ENCODE data around the gene MEPE.

Gene MEPE

GRCh38 chr4:87832669-87833068 is at the start of gene MEPE:
MEPE (plus strand) TSS chr4:87832969; CDS start chr4:87834715, 1,746 bp downstream.
- DNase-seq = no peak

DNA sequence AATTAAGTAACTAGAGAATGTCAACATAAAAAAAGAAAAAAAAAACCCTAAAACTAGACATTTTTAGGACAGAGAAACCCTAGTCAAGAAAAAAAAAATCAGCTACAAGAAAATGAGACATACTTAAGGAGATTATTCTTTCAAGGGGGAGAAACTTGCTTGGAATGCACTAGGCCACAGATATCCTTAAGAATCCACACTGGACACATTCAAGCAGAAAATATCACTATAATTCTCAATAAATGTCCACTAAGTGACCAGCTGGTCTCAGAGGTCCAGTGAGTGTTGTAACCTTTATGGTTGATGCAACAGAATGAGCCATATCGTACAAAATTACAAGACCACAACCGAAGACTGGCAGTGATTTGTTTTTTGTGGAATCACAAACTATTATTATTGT is 49.0 kb upstream of the MEPE start:
- no peak for DNase-seq

GRCh38 chr4:87785731-87786509 is 46.8 kb upstream of the MEPE start:
- DNase-seq = no peak

GRCh38 chr4:87799301-87800113 is 33.3 kb upstream of the MEPE start, which contains the start of gene IBSP:
IBSP (plus strand) TSS chr4:87799554; CDS start chr4:87802362, 2,808 bp downstream.
- DNase-seq = no peak

DNA sequence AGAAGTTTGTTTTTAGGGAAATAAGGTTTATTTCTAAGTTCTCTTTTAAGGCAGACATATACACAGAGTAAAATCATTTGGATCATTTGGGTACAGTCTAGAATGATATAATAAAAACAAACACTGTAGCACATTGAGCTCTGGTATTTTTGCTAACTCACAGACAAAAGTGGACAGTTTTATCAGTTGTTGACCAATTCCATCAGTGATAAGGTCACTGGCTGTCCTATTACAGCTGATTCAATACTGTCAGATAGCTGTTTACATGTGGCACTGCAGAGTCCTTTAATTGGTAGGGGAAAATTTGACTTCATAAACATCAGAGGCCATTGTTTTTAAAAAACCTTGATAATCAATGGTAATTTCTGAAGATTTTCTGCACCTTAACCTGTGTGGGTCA is 29.9 kb upstream of the MEPE start:
- no peak for DNase-seq

DNA sequence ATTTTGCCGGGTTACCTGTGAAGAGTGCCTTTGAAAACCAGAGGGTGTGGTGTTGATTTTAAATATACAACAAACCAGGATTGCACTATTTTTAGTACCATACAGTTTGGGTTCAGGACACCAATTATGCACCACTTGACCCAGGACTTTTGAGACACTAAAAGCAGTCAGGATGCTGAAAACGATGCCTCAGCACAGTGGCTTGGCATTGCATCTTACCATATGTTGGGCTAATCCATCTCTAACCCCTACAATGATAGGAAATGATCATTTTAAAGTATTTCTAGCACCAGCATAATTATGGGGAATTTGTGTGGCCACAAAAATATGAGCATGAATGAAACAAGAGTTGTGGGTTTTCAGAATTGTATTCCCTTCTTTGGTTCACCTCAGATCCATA is 29.3 kb upstream of the MEPE start:
- no peak for DNase-seq

DNA sequence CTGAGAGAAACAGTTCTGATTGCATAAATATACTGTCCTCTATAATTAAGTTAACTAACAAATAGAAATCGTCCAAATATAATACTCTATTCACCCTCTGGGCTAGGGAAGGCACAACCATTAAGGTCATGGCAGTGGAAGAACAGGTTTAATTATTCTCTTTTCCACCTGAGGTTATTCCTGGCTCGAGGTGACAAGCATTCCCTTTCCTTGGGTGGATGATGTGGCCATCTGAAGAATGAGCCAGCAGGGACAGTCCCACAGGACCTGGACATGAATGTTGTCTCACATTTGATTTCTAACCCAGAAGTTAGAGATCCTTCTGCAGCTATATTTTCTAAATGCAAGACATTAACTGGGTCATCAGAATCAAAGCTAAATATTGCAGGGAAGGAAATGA is 27.9 kb upstream of the MEPE start:
- DNase-seq = no peak

DNA sequence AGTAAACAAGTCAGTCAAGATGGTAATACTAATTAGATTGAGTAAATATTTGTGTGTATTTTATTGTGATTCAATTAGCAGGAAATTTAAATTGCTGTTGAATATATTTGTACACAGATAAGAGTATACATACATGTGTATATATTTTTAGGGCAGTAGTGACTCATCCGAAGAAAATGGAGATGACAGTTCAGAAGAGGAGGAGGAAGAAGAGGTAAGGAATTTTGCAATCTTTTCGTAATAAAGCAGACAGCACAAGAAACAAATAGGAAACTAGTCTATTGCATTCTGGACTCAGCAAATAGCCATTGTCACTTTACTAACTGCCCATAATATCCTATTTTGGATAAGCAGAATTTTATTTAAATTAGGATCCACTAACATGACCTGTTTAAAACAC is 26.8 kb upstream of the MEPE start:
- DNase-seq = no peak

DNA sequence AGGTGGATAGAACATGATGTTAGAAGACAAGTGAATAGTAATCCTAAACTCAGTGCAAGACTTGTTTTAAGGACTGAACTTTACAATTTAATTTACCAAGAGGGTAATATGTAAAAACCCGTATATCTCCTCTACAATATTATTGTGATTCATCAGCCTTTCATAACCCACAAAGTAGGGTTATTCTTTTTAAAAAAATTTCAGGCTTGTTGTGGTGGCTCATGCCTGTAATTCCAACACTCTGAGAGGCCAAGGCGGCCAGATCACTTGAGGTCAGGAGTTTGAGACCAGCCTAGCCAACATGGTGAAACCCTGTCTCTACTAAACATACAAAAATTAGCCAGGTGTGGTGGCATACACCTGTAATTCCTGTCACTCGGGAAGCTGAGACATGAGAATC is 26.2 kb upstream of the MEPE start:
- DNase-seq = no peak

DNA sequence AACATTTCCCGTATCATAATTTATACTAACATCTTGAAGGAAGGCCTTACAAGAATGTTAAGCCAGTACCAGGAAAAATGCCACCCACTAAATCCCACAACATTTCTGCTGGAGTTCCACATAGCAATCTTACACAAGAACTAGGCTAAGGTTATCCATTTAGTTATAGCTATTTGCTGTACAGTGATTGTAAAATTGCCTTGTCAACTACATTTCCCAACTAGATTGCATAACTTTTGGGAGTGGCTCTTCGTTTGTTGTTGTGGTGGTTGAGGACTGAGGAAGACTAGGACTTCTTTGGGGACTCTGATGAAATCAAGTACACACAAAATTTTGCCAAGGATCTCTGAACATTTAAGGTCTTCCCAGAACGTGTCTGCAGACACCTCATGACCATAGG is 25.4 kb upstream of the MEPE start:
- DNase-seq = no peak

- no peak for DNase-seq
Observed at GRCh38 chr4:87811977-87812376, 20.8 kb upstream of the MEPE start.

GRCh38 chr4:87819281-87819919 is 13.4 kb upstream of the MEPE start:
- no peak for DNase-seq

GRCh38 chr4:87823200-87823599 is 9.6 kb upstream of the MEPE start:
- DNase-seq = no peak

DNA sequence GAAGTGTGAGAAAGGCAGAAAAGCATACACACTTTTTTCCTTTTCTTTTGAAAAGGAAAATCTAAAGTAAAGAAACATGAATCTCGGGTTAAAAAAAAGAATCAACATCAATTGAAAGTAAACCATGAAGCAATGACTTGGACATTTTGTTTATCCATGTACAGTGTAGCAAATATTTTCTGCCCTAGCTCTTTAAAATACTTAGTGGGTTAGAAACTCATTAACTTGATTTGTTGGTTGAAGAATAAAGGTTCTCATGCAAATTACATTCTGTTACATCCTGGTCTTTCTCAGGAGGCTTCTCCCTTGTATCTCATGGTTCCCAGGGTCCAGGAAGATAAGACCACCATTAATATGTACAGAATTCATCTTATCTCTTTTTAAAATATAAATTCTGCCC is 9.0 kb upstream of the MEPE start:
- DNase-seq = no peak

- no peak for DNase-seq
Observed at GRCh38 chr4:87824352-87824751, 8.4 kb upstream of the MEPE start.

DNA sequence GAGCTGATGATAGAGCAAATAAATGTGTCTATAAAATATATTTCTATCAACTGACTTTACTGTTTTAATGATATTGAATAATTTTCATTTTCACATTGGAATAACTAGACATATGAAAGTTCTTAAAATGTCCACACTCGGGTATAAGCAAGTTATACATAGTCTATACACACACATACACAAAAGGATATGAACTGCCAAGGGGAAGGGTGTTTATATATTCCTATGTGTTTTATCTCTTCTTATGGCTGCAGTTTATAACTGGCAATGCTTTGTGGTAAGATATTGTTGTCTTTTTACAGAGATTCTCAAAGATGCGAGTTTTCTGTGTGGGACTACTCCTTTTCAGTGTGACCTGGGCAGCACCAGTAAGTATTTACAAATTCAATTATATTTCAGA is 1.6 kb downstream of the MEPE start:
- DNase-seq = no peak

DNA sequence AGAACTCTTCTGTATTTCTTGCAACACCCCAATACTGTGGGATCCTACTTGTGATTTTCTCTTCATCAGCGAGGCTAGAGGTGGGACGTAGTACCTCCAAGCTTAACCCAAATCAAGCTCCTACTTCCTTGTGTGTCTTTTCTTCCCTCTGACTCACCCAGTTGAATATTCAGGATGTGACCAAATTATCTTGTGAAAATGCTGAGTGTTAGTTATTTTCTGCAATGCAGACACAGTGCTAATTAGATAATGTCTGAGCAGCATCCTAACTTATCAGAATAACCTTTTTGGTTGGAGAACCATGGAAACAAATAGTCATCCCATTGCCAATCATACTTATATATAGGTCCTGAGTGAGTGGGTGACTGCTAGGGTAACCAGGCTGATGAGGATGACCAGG is 2.4 kb downstream of the MEPE start:
- DNase-seq = no peak

DNA sequence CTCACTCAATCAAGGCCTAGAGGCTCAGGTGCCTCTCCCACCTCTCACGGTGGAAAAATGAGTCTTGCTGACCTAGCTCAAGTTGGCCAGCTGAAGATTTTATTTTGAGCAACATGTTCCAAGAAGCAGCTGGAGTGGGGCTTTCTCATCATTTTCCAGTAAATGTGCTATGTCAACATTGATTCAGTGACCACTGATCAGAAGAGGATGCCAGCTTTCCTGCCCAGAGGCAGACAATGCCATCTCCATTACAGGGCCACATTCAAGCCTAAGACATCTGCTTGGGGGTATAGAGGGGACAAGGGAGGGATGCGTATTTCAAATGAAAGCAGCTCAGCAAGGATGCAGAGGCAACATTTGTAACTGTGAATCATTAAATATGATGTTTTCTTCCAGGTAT is 3.0 kb downstream of the MEPE start:
- no peak for DNase-seq

DNA sequence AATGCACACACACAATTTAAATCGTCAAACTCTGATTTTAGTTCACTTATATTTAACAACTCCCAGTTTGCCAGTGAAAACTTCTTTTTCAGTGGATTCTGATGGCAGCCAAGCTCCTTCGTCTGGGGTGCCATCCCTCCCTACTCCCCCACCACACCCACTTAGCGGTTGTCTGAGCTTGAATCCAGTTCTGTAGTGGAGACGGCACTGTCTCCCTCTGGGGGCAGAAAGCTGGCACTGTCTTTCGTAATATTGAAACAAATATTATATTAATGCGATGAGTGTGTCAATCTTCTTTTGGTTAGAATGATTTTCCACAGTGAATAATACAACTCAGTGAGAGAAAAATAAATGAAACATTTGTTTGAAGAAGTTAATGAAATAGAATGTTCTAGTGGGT is 5.4 kb downstream of the MEPE start:
- DNase-seq = no peak

GRCh38 chr4:87838890-87839591 is 6.3 kb downstream of the MEPE start:
- DNase-seq = no peak

DNA sequence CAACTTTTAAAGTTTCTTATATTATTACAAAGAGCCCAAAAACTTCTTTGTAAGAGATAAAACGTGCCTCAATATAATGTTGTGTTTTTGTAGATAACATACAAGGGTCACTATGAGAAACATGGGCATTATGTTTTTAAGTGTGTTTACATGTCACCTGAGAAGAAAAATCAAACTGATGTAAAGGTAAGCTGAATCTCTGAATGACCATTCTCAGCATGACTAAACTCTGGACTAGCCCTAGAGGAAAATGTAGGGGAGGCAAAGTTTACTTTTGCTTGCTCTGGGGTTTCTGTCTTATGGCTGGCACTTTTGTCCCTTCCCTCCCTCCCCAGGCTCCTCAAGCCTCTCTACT is 6.8 kb downstream of the MEPE start:
- DNase-seq = no peak

DNA sequence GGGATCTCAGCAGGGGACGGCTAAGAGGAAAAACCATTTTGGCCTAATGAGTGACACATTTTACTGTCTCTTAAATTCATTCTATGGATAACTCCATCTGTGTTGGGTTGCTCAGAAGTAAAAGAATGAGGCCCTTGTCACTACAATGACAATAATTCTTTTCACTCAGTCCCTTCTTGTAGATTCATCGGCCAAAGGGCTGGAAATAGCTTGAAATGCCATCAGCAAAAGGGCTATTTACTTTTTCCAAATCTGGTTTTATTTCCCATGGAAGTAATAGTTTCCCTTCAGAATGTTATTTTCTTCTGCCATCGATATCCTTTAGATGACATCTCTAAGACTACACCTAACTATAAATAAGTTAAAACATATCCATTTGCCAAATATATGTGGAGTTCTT is 7.4 kb downstream of the MEPE start:
- DNase-seq = no peak

DNA sequence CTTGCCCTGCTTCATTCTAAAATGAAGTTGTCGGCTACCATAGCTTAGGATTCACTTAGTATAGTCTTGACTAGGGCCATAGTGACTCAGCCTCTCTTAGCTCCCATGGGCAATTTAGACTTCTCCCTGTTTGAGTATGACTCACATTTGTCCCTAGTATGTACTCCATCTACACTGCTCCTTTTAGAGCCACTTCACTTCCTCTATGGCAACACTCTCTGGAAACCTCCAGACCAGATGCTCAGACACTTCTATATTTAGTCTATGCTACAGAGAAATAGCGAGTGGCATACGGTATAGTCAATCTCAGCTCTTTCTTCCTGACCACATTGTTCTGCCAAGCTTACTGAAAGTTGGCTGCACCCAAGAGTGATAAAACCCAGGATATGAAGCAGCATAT is 11.2 kb downstream of the MEPE start:
- no peak for DNase-seq
